K562 (cell line): Measurements from ENCODE around the gene UNC13C. TPM values are rescaled to one million over a fixed set of nuclear protein-coding genes. Genes with fewer than 3 reads are reported as not detected.

Source experiments
- DNMT1 ChIP-seq: fragments of 450-650 bp; IDR thresholded peaks from 2 replicates; pipeline ENCODE4 v1.6.1; 2016; ENCODE audit warnings: antibody characterized with exemption, mild to moderate bottlenecking
- ELF4 ChIP-seq: fragments of 450-650 bp; formaldehyde crosslinking; IDR thresholded peaks from 2 replicates; pipeline ENCODE4 v1.4.0; 2022; ENCODE audit warnings: missing genetic modification characterization
- MYNN ChIP-seq, 2 experiments: sonication (generic); formaldehyde crosslinking in 1 of 2; IDR thresholded peaks; 2 replicates each; pipeline versions ENCODE4 v1.5.0 to v1.6.1; 2016 to 2020; ENCODE audit warnings: antibody characterized with exemption in 1 of 2, missing genetic modification reagents in 1 of 2
- RCOR1 ChIP-seq, 2 experiments: IDR thresholded peaks; 2 replicates each; pipeline ENCODE4 v1.6.1; 2012; ENCODE audit warnings: low read depth in 2 of 2, low read length in 2 of 2, borderline replicate concordance in 1 of 2, improper control_type of control experiment in 1 of 2
- TAF9B ChIP-seq: fragments of 450-650 bp; IDR thresholded peaks from 2 replicates; pipeline ENCODE4 v1.6.1; 2018; ENCODE audit warnings: mild to moderate bottlenecking; ENCODE audit not compliant: partially characterized antibody
- U2AF1 ChIP-seq: fragments of 200-400 bp; formaldehyde crosslinking; optimal IDR thresholded peaks from 2 replicates; pipeline ENCODE3; 2017; ENCODE audit warnings: mild to moderate bottlenecking, low read depth, low read length, moderate library complexity
- ZEB2 ChIP-seq: fragments of 450-650 bp; IDR thresholded peaks from 2 replicates; pipeline ENCODE4 v1.6.1; 2016
- ZNF239 ChIP-seq: fragments of 250-450 bp; sonication (Bioruptor Pico); IDR thresholded peaks from 2 replicates; pipeline ENCODE4 v1.4.0; 2020; ENCODE audit warnings: mild to moderate bottlenecking
- ZNF263 ChIP-seq: sonication (generic); formaldehyde crosslinking; IDR thresholded peaks from 2 replicates; pipeline ENCODE4 v1.8.0; 2022; ENCODE audit warnings: mild to moderate bottlenecking, missing genetic modification reagents, borderline replicate concordance
- ZNF507 ChIP-seq: conservative IDR thresholded peaks from 2 replicates; pipeline ENCODE4 v1.6.1; 2017; ENCODE audit warnings: missing genetic modification characterization, missing compliant biosample characterization
- ZNF764 ChIP-seq: fragments of 250-450 bp; sonication (Bioruptor Pico); IDR thresholded peaks from 2 replicates; pipeline ENCODE4 v1.4.0; 2020; ENCODE audit warnings: low read depth, mild to moderate bottlenecking, moderate library complexity
- ZSCAN29 ChIP-seq: fragments of 450-650 bp; IDR thresholded peaks from 2 replicates; pipeline ENCODE4 v1.6.1; 2017
- polyA plus RNA-seq, 8 experiments: library from polyadenylated mRNA; depleted of rRNA in 4 of 8; stranded (reverse) in 5 of 8; unstranded in 3 of 8; fragments of >200 nt; fragmentation: Nextera tagmentation in 2 of 8; fragmentation: Illumina TruSeq in 1 of 8; extraction: Ambion mirVana in 2 of 8; extraction: Trizol in 1 of 8; gene quantifications; 2 replicates each; pipeline versions ENCODE4 v1.2.1 to v1.2.3, GENCODE V29; 2011 to 2014; ENCODE audit warnings: inconsistent platforms in 1 of 8, missing spikeins in 1 of 8
- total RNA-seq, 7 experiments: library from RNA; depleted of rRNA in 6 of 7; stranded (reverse); fragments of >200 nt in 6 of 7; fragmentation: Illumina TruSeq in 2 of 7; extraction: Trizol in 2 of 7; gene quantifications; 2 replicates each; pipeline versions ENCODE4 v1.2.1 to v1.2.3, GENCODE V29; 2011 to 2021; ENCODE audit warnings: low replicate concordance in 1 of 7
- TF ChIP-seq, protein P1 (sequence below): sonication (generic); formaldehyde crosslinking; IDR thresholded peaks from 2 replicates; pipeline ENCODE4 v1.8.0; 2022; ENCODE audit warnings: missing genetic modification reagents, mild to moderate bottlenecking, borderline replicate concordance
- TF ChIP-seq, protein P2 (sequence below): fragments of 450-650 bp; IDR thresholded peaks from 2 replicates; pipeline ENCODE4 v1.6.1; 2014; ENCODE audit warnings: low read depth, mild to moderate bottlenecking, moderate library complexity, borderline replicate concordance

The UNC13C gene
- total and polyA plus RNA-seq, 9 of the 15 experiments (the other 6 are each of a cell fraction or from before 2014, with no cell fraction given), result not detected

DNA sequence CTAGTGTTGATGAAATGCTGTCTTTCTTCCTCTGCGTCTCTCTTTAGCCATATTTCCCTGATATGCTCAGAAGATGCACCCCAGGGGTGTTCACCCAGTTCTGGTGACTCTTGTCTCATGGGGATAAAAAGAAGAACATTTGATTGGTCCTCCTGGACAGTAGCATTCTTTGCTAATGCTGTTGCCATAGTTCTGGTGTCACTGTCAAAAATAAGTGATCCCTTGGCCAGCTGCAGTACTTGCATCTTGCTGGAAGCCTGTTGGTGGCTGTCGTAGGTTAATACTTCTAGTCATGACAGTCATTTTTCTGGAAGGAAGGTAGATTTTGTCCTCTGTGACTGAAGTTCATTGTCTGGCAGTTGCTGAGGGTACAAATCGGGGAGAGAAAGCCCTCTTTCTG, 124.5 kb downstream of the UNC13C start (continued):
- TF ChIP-seq MYNN (IDR thresholded peaks at IDR 0.05) (no peak), MYNN (CRISPR knock-in tag; IDR thresholded peaks at IDR 0.05) (no peak), TAF9B (no peak), ZSCAN29 (no peak), RCOR1 (IDR thresholded peaks at IDR 0.05; ENCODE audit: borderline replicate concordance in 1 of 2, low read depth in 2 of 2, low read length in 2 of 2) (no peak), ZNF239 (CRISPR knock-in tag) (no peak), ZNF263 (CRISPR knock-in tag) (no peak), ZNF764 (CRISPR knock-in tag) (no peak), ZEB2 (no peak), ZNF507 (tag) (no peak), DNMT1 (no peak), ELF4 (CRISPR knock-in tag) (no peak), U2AF1 (no peak)
- TF ChIP-seq, protein P1, sequence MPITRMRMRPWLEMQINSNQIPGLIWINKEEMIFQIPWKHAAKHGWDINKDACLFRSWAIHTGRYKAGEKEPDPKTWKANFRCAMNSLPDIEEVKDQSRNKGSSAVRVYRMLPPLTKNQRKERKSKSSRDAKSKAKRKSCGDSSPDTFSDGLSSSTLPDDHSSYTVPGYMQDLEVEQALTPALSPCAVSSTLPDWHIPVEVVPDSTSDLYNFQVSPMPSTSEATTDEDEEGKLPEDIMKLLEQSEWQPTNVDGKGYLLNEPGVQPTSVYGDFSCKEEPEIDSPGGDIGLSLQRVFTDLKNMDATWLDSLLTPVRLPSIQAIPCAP (CRISPR knock-in tag), result no peak
- TF ChIP-seq, protein P2, sequence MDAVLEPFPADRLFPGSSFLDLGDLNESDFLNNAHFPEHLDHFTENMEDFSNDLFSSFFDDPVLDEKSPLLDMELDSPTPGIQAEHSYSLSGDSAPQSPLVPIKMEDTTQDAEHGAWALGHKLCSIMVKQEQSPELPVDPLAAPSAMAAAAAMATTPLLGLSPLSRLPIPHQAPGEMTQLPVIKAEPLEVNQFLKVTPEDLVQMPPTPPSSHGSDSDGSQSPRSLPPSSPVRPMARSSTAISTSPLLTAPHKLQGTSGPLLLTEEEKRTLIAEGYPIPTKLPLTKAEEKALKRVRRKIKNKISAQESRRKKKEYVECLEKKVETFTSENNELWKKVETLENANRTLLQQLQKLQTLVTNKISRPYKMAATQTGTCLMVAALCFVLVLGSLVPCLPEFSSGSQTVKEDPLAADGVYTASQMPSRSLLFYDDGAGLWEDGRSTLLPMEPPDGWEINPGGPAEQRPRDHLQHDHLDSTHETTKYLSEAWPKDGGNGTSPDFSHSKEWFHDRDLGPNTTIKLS, result no peak
